Keratinocyte (primary cell): ENCODE data around the gene CSNK2A1. TPM values are rescaled to one million over a fixed set of nuclear protein-coding genes. Genes with fewer than 3 reads are reported as not detected.

Source experiments
- DNase-seq: peaks from one replicate; pipeline ENCODE4 v3.0.0-alpha.2; 2011; ENCODE audit warnings: low read depth, missing footprints, low spot score
- FAIRE-seq: peaks from 2 replicates; lab custom pipeline; 2011; peaks lifted over from hg19 to GRCh38; lab: Jason Lieb, UNC
- H2AFZ ChIP-seq: 2 replicates; pipeline ENCODE4 v1.6.0; 2012; ENCODE audit warnings: low read length, control low read depth, inconsistent platforms; ENCODE audit not compliant: control insufficient read depth
- H3K27ac ChIP-seq: 2 replicates; pipeline ENCODE4 v1.5.1; 2011; ENCODE audit warnings: low read length; ENCODE audit not compliant: control insufficient read depth, insufficient read depth
- H3K27me3 ChIP-seq: 3 replicates; pipeline ENCODE4 v1.6.0; 2011; ENCODE audit warnings: low read length; ENCODE audit not compliant: control insufficient read depth, insufficient read depth; ENCODE audit errors: extremely low read depth
- H3K36me3 ChIP-seq, 2 experiments: 2 replicates in 1 of 2; 3 replicates in 1 of 2; pipeline ENCODE4 v1.5.1; 2011; ENCODE audit warnings: low read length in 2 of 2, mild to moderate bottlenecking in 1 of 2; ENCODE audit not compliant: control insufficient read depth in 2 of 2, insufficient read depth in 2 of 2; ENCODE audit errors: extremely low read depth in 1 of 2
- H3K4me1 ChIP-seq: 3 replicates; pipeline ENCODE4 v1.5.1; 2011; ENCODE audit warnings: low read length; ENCODE audit not compliant: control insufficient read depth, insufficient read depth; ENCODE audit errors: extremely low read depth
- H3K4me2 ChIP-seq: 3 replicates; pipeline ENCODE4 v1.6.0; 2011; ENCODE audit warnings: low read depth, low read length; ENCODE audit not compliant: control insufficient read depth, insufficient read depth; ENCODE audit errors: extremely low read depth
- H3K4me3 ChIP-seq, 3 experiments: fragments of 200-600 bp in 1 of 3; sonication (generic) in 1 of 3; 2 replicates in 2 of 3; 3 replicates in 1 of 3; pipeline ENCODE4 v1.5.1; 2011 to 2016; ENCODE audit warnings: low read length in 3 of 3, mild to moderate bottlenecking in 3 of 3, control low read depth in 2 of 3, inconsistent platforms in 1 of 3, low read depth in 1 of 3, mixed read lengths in 1 of 3, mixed run types in 1 of 3, moderate library complexity in 1 of 3; ENCODE audit not compliant: control insufficient read depth in 2 of 3, insufficient read depth in 2 of 3; ENCODE audit errors: extremely low read depth in 1 of 3
- H3K79me2 ChIP-seq: 2 replicates; pipeline ENCODE4 v1.6.0; 2012; ENCODE audit warnings: low read length; ENCODE audit not compliant: control insufficient read depth, insufficient read depth
- H3K9ac ChIP-seq: 3 replicates; pipeline ENCODE4 v1.6.0; 2011; ENCODE audit warnings: low read length; ENCODE audit not compliant: control insufficient read depth, insufficient read depth; ENCODE audit errors: extremely low read depth
- H3K9me1 ChIP-seq: 3 replicates; pipeline ENCODE4 v1.6.0; 2011; ENCODE audit warnings: low read length; ENCODE audit not compliant: control insufficient read depth, insufficient read depth; ENCODE audit errors: extremely low read depth
- H3K9me3 ChIP-seq: 2 replicates; pipeline ENCODE4 v1.5.1; 2012; ENCODE audit warnings: low read depth, low read length; ENCODE audit not compliant: control insufficient read depth
- H4K20me1 ChIP-seq: 3 replicates; pipeline ENCODE4 v1.6.0; 2011; ENCODE audit warnings: low read length; ENCODE audit not compliant: control insufficient read depth, insufficient read depth; ENCODE audit errors: extremely low read depth
- CTCF ChIP-seq, 3 experiments: IDR thresholded peaks in 1 of 3; conservative IDR thresholded peaks in 1 of 3; optimal IDR thresholded peaks in 1 of 3; 2 replicates in 2 of 3; 3 replicates in 1 of 3; pipeline versions ENCODE3 to v1.5.1; 2011; ENCODE audit warnings: low read length in 3 of 3, mild to moderate bottlenecking in 3 of 3, moderate library complexity in 2 of 3, control low read depth in 1 of 3, inconsistent platforms in 1 of 3; ENCODE audit not compliant: insufficient read depth in 2 of 3; ENCODE audit errors: extremely low read depth in 1 of 3
- EZH2 ChIP-seq: IDR thresholded peaks from one replicate; pipeline ENCODE4 v1.6.1; 2012; ENCODE audit warnings: inconsistent platforms, mild to moderate bottlenecking, low read length, moderate library complexity
- dilution Hi-C: fragments of 300-500 bp; cut with MboI; formaldehyde crosslinking; loops from one replicate; pipeline ENCODE4 v1.7.0; 2020; ENCODE audit warnings: low sequenced_read_pairs; ENCODE audit not compliant: extremely low pct_ligation_motif_present
- polyA plus RNA-seq, 5 experiments: library from polyadenylated mRNA; depleted of rRNA in 3 of 5; stranded (reverse) in 3 of 5; stranded (forward) in 1 of 5; unstranded in 1 of 5; fragments of >200 nt; gene quantifications; 1 replicate in 1 of 5; 2 replicates in 3 of 5; 3 replicates in 1 of 5; pipeline versions ENCODE4 v1.2.1 to v1.2.3, GENCODE V29; 2011 to 2012; ENCODE audit warnings: missing spikeins in 2 of 5, low read depth in 1 of 5, low replicate concordance in 1 of 5

CSNK2A1 gene
- polyA plus RNA-seq, 1 donor (not counting 4 experiments of a cell fraction or from before 2014, with no cell fraction given): 122 TPM

- Histone ChIP-seq H3K4me2 (no peak overlapping the region), H2AFZ (no peak overlapping the region), H3K9me1 (no peaks in the 10 kb centered on the region), H3K27me3 (no peaks in the 10 kb centered on the region), H4K20me1 (no peaks in the 10 kb centered on the region), H3K4me1 (no peaks in the 10 kb centered on the region), H3K79me2 (no peaks in the 10 kb centered on the region), H3K27ac (no peak overlapping the region), H3K9ac (no peak overlapping the region), H3K9me3 (no peaks in the 10 kb centered on the region), H3K4me3 (no peak overlapping the region), H3K36me3 (no peaks in the 10 kb centered on the region)
- DNase-seq: no peak
- TF ChIP-seq EZH2 (no peak), CTCF (optimal IDR thresholded peaks at IDR 0.05 in 1 of 3, IDR thresholded peaks at IDR 0.05 in 1 of 3, conservative IDR thresholded peaks at IDR 0.05 in 1 of 3; ENCODE audit: extremely low read depth in 1 of 3, insufficient read depth in 2 of 3, low read length in 3 of 3) (no peak)
- dilution Hi-C loops: no loop called here
- no peak for FAIRE-seq
These were observed 48.4 kb upstream of the CSNK2A1 start for GRCh38 chr20:591941-592340.

- FAIRE-seq (no peak), DNase-seq (no peak)
- no peak overlapping the region for H3K4me3 ChIP-seq
- H3K4me2 ChIP-seq: no peak overlapping the region
- dilution Hi-C loops: no loop called here
- no peak overlapping the region for H3K27ac ChIP-seq
- no peak for TF ChIP-seq EZH2
- TF ChIP-seq CTCF (optimal IDR thresholded peaks at IDR 0.05 in 1 of 3, IDR thresholded peaks at IDR 0.05 in 1 of 3, conservative IDR thresholded peaks at IDR 0.05 in 1 of 3; ENCODE audit: extremely low read depth in 1 of 3, insufficient read depth in 2 of 3, low read length in 3 of 3): no peak
- H3K9me3 ChIP-seq: no peaks in the 10 kb centered on the region
- H3K4me1 ChIP-seq: no peaks in the 10 kb centered on the region
- H4K20me1 ChIP-seq: no peaks in the 10 kb centered on the region
- H3K36me3 ChIP-seq: no peaks in the 10 kb centered on the region
- H2AFZ ChIP-seq: no peak overlapping the region
- H3K27me3 ChIP-seq: peaks cover 4% of the 10 kb centered on the region
- no peaks in the 10 kb centered on the region for H3K9me1 ChIP-seq
- H3K9ac ChIP-seq: no peak overlapping the region
- no peaks in the 10 kb centered on the region for H3K79me2 ChIP-seq
These were observed 45.5 kb upstream of the CSNK2A1 start for GRCh38 chr20:588932-589672.
